Myometrial cell (primary cell): Measurements from ENCODE around the gene RPS6KA4. TPM values are rescaled to one million over a fixed set of nuclear protein-coding genes. Genes with fewer than 3 reads are reported as not detected.

Experiments used
- total RNA-seq: library from RNA; depleted of rRNA; stranded (reverse); fragments of >200 nt; gene quantifications from 2 replicates; pipeline ENCODE4 v1.2.3, GENCODE V29; 2015

The RPS6KA4 gene
- total RNA-seq = 60.1 and 60.8 TPM in 2 replicates

DNA sequence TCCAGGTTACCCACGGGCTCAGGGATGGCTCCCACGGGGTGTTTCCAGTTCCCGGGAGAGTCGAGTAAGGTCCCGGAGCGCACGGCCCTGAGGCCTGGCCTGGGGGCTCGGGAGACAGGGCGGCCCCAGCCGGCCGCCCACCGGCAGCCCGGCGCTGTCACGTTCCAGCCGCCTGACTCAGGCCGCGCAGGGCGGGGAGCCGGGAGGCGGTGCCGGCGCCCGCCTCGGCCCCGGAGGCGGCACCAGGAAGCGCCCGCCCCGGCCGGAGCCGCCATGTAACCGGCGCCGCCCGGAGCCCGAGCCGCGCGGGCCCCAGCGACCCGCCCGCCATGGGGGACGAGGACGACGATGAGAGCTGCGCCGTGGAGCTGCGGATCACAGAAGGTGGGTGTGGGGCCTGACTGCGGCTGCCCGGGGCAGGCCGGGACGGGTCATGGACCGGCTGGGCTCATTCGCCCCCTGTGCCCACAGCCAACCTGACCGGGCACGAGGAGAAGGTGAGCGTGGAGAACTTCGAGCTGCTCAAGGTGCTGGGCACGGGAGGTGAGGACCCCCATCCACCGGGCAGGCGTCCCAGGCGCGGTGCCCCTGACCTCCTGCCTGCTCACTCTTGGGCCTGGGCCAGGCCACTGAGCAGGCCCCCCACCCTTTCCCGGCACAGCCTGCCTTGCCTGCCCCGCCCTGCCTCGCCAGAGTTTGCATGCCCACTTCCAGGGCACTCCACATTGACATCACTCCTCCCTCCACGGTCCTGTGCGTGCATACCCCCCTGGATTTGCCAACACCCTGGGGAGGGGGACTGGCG, at the start of gene RPS6KA4:
Gene RPS6KA4 (plus strand): TSS at position 256 of the 805 bp plus-strand sequence. CDS start 74 bp downstream, at position 330.

GRCh38 chr11:64317325-64317960, 41.5 kb upstream of the RPS6KA4 start, which contains the start of gene TRMT112:
TSS of gene TRMT112 (minus strand) at chr11:64317559. CDS start at chr11:64317526, 33 bp downstream.

DNA sequence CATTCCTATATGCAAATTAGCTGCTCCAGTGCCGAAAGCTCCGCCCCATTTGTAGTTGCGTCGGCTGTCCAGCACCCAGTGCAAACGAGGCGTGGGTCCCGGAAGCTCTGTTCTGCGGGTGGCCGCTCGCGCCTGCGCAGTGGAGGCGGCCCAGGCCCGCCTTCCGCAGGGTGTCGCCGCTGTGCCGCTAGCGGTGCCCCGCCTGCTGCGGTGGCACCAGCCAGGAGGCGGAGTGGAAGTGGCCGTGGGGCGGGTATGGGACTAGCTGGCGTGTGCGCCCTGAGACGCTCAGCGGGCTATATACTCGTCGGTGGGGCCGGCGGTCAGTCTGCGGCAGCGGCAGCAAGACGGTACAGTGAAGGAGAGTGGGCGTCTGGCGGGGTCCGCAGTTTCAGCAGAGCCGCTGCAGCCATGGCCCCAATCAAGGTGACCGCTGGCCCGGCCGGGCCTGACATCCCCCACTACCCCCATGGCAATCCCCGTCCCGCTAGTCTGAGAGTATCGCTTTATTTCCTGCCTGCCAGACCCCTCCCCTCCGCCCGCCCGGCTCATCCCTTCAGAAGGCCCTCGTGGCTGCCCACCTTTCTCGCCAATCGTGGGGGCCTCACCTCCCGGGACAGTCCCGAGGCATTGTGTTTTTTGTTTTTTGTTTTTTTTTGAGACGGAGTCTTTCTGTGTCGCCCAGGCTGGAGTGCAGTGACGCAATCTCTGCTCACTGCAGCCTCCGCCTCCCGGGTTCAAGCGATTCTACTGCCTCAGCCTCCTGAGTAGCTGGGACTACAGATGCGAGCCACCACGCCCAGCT, 40.8 kb upstream of the RPS6KA4 start, which contains the start of gene PRDX5:
Gene PRDX5 (plus strand): TSS at position 161 of the 805 bp plus-strand sequence. CDS start 95 bp downstream, at position 256.

GRCh38 chr11:64339754-64340408, 19.1 kb upstream of the RPS6KA4 start, which contains the start of gene CCDC88B:
TSS of gene CCDC88B (plus strand) at chr11:64340204. CDS start at chr11:64340267, 63 bp downstream.

Other genes starting within 250 kb of the RPS6KA4 start
- gene MACROD1, start 193.0 kb upstream of the RPS6KA4 start, total RNA-seq = 9.5 and 11.9 TPM in 2 replicates
- gene STIP1, start 173.0 kb upstream of the RPS6KA4 start, total RNA-seq = 162 and 197 TPM in 2 replicates
- gene FERMT3, start 152.4 kb upstream of the RPS6KA4 start, total RNA-seq = 6.7 and 7.2 TPM in 2 replicates
- gene TRPT1, start 133.0 kb upstream of the RPS6KA4 start, total RNA-seq = 53.6 and 65.7 TPM in 2 replicates
- gene NUDT22, start 132.9 kb upstream of the RPS6KA4 start, total RNA-seq = 82.2 and 116 TPM in 2 replicates
- gene DNAJC4, start 128.6 kb upstream of the RPS6KA4 start, total RNA-seq = 9.2 and 10.7 TPM in 2 replicates
- 25.0 and 29.7 TPM in 2 replicates for gene VEGFB, start 124.6 kb upstream of the RPS6KA4 start, total RNA-seq
- 89.9 and 101 TPM in 2 replicates for gene FKBP2, start 118.1 kb upstream of the RPS6KA4 start, total RNA-seq
- gene PPP1R14B, start 112.2 kb upstream of the RPS6KA4 start, total RNA-seq = 249 and 269 TPM in 2 replicates
- gene PLCB3, start 107.6 kb upstream of the RPS6KA4 start, total RNA-seq = 39.7 and 44.1 TPM in 2 replicates
- gene BAD, start 74.5 kb upstream of the RPS6KA4 start, total RNA-seq = 77.8 and 124 TPM in 2 replicates
- 9.9 and 23.9 TPM in 2 replicates for gene GPR137, start 73.3 kb upstream of the RPS6KA4 start, total RNA-seq
- gene KCNK4, start 67.9 kb upstream of the RPS6KA4 start, total RNA-seq = 0.35 TPM in 1 of 2 replicates, not detected in the other
- not detected in 2 replicates for gene CATSPERZ, start 58.8 kb upstream of the RPS6KA4 start, total RNA-seq
- gene ESRRA, start 53.6 kb upstream of the RPS6KA4 start, total RNA-seq = 21.0 and 31.5 TPM in 2 replicates
- 360 and 392 TPM in 2 replicates for gene TRMT112, start 41.6 kb upstream of the RPS6KA4 start, total RNA-seq
- 405 and 406 TPM in 2 replicates for gene PRDX5, start 41.0 kb upstream of the RPS6KA4 start, total RNA-seq
- gene CCDC88B, start 19.0 kb upstream of the RPS6KA4 start, total RNA-seq = 1.2 and 5.5 TPM in 2 replicates
- not detected in 2 replicates for gene SLC22A11, start 196.8 kb downstream of the RPS6KA4 start, total RNA-seq
- not detected in 2 replicates for gene SLC22A12, start 232.1 kb downstream of the RPS6KA4 start, total RNA-seq